Progenitor cell of endocrine pancreas (in vitro differentiated cells): Measurements from ENCODE around the gene MACROD2. TPM values are rescaled to one million over a fixed set of nuclear protein-coding genes. Genes with fewer than 3 reads are reported as not detected.

Experiments
- DNase-seq: peaks from one replicate; pipeline ENCODE4 v3.0.0; 2021; ENCODE audit warnings: low spot score; ENCODE audit not compliant: unreplicated experiment
- H3K27ac Mint-ChIP-seq: 2 replicates; pipeline ENCODE4 v1.8.0; 2021; ENCODE audit warnings: mild to moderate bottlenecking, moderate library complexity, mixed read lengths
- H3K27me3 Mint-ChIP-seq: 2 replicates; pipeline ENCODE4 v1.8.0; 2021; ENCODE audit warnings: mixed read lengths
- H3K36me3 Mint-ChIP-seq: 2 replicates; pipeline ENCODE4 v1.8.0; 2022; ENCODE audit warnings: mixed read lengths; ENCODE audit not compliant: insufficient read depth
- H3K4me1 Mint-ChIP-seq: 2 replicates; pipeline ENCODE4 v1.8.0; 2021; ENCODE audit warnings: low read depth, mixed read lengths
- H3K4me3 Mint-ChIP-seq: 2 replicates; pipeline ENCODE4 v1.8.0; 2021; ENCODE audit warnings: low read depth, mild to moderate bottlenecking, moderate library complexity, mixed read lengths
- H3K9me3 Mint-ChIP-seq: 2 replicates; pipeline ENCODE4 v1.8.0; 2021; ENCODE audit warnings: low read depth, mixed read lengths
- total RNA-seq: library from RNA; stranded (reverse); gene quantifications from 2 replicates; pipeline ENCODE4 v1.2.1, GENCODE V29; 2021
- TF ChIP-seq, protein P1 (sequence below): fragments of 200-600 bp; sonication (generic); IDR thresholded peaks from one replicate; pipeline ENCODE4 v1.5.0; 2021; ENCODE audit warnings: antibody characterized with exemption, mild to moderate bottlenecking; ENCODE audit not compliant: unreplicated experiment

The MACROD2 gene
- total RNA-seq, 1 donor from 2014 or later, result 7.6 TPM

DNA sequence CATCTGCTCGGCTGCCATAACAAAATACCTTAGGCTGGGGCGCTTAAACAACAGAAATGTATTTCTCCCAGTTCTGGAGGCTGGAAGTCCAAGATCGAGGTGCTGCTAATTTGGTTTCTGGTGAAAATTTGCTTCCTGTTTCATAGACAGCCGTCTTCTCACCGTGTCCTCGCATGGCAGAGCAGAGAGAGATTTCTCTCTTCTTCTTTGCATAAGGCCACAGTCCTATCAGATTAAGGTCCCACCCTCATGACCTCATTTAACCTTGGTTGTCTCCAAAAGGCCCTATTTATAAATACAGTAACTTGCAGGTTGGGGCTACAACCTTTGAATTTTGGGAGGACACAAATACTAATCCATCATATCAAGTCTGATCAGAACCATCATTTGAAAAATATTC lies 2033.6 kb downstream of the MACROD2 start:
- Mint-ChIP-seq H3K4me1 (peaks cover 35% of the 10 kb centered on the region), H3K36me3 (no peaks in the 10 kb centered on the region), H3K27ac (no peak overlapping the region), H3K9me3 (no peaks in the 10 kb centered on the region), H3K27me3 (no peaks in the 10 kb centered on the region), H3K4me3 (no peak overlapping the region)
- no peak for DNase-seq
- TF ChIP-seq, protein P1, sequence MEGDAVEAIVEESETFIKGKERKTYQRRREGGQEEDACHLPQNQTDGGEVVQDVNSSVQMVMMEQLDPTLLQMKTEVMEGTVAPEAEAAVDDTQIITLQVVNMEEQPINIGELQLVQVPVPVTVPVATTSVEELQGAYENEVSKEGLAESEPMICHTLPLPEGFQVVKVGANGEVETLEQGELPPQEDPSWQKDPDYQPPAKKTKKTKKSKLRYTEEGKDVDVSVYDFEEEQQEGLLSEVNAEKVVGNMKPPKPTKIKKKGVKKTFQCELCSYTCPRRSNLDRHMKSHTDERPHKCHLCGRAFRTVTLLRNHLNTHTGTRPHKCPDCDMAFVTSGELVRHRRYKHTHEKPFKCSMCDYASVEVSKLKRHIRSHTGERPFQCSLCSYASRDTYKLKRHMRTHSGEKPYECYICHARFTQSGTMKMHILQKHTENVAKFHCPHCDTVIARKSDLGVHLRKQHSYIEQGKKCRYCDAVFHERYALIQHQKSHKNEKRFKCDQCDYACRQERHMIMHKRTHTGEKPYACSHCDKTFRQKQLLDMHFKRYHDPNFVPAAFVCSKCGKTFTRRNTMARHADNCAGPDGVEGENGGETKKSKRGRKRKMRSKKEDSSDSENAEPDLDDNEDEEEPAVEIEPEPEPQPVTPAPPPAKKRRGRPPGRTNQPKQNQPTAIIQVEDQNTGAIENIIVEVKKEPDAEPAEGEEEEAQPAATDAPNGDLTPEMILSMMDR, result no peak

GRCh38 chr20:16030253-16030652 lies 2034.9 kb downstream of the MACROD2 start:
- TF ChIP-seq, protein P1, result no peak
- Mint-ChIP-seq H3K36me3 (no peaks in the 10 kb centered on the region), H3K9me3 (no peaks in the 10 kb centered on the region), H3K27ac (no peak overlapping the region), H3K4me1 (peaks cover 24% of the 10 kb centered on the region), H3K4me3 (no peak overlapping the region), H3K27me3 (no peaks in the 10 kb centered on the region)
- DNase-seq, result no peak

- TF ChIP-seq, protein P1, result no peak
- Mint-ChIP-seq H3K36me3 (no peaks in the 10 kb centered on the region), H3K4me3 (no peak overlapping the region), H3K27me3 (no peaks in the 10 kb centered on the region), H3K27ac (no peak overlapping the region), H3K9me3 (no peaks in the 10 kb centered on the region), H3K4me1 (peaks cover under 1% of the 10 kb centered on the region)
- DNase-seq, result no peak
Observed at GRCh38 chr20:16035576-16035975, 2040.3 kb downstream of the MACROD2 start.

- DNase-seq, result no peak
- Mint-ChIP-seq H3K4me3 (no peak overlapping the region), H3K27ac (no peak overlapping the region), H3K27me3 (no peaks in the 10 kb centered on the region), H3K36me3 (no peaks in the 10 kb centered on the region), H3K4me1 (no peaks in the 10 kb centered on the region), H3K9me3 (no peaks in the 10 kb centered on the region)
- TF ChIP-seq, protein P1, result no peak
Observed at GRCh38 chr20:16036331-16036730, 2041.0 kb downstream of the MACROD2 start.

GRCh38 chr20:16040742-16041141 lies 2045.4 kb downstream of the MACROD2 start:
- no peaks in the 10 kb centered on the region for H3K9me3 Mint-ChIP-seq
- no peak for DNase-seq
- H3K27me3 Mint-ChIP-seq, result no peaks in the 10 kb centered on the region
- no peaks in the 10 kb centered on the region for H3K36me3 Mint-ChIP-seq
- H3K4me3 Mint-ChIP-seq, result no peak overlapping the region
- H3K4me1 Mint-ChIP-seq, result peaks cover 3% of the 10 kb centered on the region
- TF ChIP-seq, protein P1, result no peak
- no peak overlapping the region for H3K27ac Mint-ChIP-seq
